ENCODE measurements around the gene SSR4.

The SSR4 gene

DNA sequence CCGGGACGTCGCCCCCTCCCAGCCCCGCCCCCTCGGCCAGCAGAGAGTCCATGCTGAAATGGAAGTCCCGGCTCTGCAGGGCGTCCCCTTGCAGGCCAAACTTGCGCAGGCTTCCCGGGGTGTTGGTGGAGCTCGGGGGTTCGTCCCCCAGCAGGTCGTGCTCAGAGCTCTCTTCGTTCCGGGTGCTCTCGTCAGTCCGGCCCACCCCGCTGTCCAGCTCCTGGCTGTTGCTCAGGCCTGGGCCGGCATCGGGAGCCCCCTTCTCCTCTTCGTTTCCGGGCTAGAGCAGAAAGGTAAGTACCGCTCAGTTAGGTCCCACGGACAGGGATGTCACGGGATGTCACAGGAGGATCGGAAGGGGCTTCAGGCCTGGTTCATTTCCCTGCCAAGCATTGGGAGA lies 10.2 kb downstream of the SSR4 start:
- no peak overlapping the region for H3K4me3 ChIP-seq (ENCODE audit: low read depth, low read length)
- no peak for DNase-seq (ENCODE audit: low read depth, low spot score)
- TF ChIP-seq, protein P1, sequence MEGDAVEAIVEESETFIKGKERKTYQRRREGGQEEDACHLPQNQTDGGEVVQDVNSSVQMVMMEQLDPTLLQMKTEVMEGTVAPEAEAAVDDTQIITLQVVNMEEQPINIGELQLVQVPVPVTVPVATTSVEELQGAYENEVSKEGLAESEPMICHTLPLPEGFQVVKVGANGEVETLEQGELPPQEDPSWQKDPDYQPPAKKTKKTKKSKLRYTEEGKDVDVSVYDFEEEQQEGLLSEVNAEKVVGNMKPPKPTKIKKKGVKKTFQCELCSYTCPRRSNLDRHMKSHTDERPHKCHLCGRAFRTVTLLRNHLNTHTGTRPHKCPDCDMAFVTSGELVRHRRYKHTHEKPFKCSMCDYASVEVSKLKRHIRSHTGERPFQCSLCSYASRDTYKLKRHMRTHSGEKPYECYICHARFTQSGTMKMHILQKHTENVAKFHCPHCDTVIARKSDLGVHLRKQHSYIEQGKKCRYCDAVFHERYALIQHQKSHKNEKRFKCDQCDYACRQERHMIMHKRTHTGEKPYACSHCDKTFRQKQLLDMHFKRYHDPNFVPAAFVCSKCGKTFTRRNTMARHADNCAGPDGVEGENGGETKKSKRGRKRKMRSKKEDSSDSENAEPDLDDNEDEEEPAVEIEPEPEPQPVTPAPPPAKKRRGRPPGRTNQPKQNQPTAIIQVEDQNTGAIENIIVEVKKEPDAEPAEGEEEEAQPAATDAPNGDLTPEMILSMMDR (IDR thresholded peaks at IDR 0.05; ENCODE audit: low read depth, low read length), result no peak
- in situ Hi-C loops (cut with HindIII; ENCODE audit: low sequenced_read_pairs), result no loop called here

DNA sequence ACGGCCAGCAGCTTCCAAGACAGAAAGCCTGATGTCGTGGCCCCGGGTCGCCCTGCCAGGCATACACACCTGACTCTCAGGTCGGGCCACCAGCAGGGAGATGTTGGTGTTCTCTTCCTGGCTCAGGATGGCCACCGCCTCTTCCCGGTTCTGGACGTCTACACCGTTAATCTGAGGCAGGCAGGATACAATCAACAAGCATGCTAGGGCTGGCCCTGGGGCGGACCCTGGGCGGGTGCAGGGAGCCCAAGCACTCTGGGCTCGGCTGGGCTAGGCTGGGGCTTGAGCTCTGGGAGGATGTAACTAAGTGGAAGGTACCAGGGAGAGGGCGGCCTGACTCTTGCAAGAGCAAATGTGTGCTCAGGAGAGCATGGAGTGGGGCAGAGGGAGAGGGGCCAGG lies 11.0 kb downstream of the SSR4 start:
- no peak overlapping the region for H3K4me3 ChIP-seq (ENCODE audit: low read depth, low read length)
- in situ Hi-C loops (cut with HindIII; ENCODE audit: low sequenced_read_pairs), result no loop called here
- TF ChIP-seq, protein P1 (IDR thresholded peaks at IDR 0.05; ENCODE audit: low read depth, low read length), result no peak
- DNase-seq (ENCODE audit: low read depth, low spot score), result no peak

DNA sequence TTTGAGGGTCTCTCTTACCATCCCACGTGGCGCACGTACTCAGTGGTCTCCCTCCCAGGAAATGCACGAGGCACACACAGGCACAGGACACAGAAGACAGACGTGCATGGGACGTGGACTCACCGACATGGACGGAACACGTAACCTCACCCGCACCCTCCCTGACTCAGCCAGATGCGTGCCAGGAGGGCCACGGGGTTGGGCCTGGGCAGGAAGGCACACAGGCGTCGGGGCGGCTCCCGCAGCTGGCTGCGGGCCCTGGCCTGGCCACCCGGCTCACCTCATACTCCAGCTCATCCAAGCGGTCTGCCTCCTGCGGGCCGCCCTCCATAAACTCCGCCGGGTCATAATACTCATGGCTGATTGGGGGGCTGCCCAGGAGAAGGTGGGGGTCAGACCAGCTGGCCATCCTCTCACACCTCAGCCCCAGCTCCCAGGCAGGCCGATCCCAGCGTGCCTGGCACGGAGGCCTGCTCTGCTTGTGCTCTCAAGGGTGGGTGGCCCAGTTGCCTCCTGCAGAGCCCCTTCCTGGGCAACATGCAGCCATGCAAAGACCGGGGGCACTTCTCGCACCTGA lies 12.6 kb downstream of the SSR4 start:
- in situ Hi-C loops (cut with HindIII; ENCODE audit: low sequenced_read_pairs), result no loop called here
- DNase-seq (ENCODE audit: low read depth, low spot score), result no peak
- H3K4me3 ChIP-seq (ENCODE audit: low read depth, low read length), result no peak overlapping the region
- TF ChIP-seq, protein P1 (IDR thresholded peaks at IDR 0.05; ENCODE audit: low read depth, low read length), result no peak

DNA sequence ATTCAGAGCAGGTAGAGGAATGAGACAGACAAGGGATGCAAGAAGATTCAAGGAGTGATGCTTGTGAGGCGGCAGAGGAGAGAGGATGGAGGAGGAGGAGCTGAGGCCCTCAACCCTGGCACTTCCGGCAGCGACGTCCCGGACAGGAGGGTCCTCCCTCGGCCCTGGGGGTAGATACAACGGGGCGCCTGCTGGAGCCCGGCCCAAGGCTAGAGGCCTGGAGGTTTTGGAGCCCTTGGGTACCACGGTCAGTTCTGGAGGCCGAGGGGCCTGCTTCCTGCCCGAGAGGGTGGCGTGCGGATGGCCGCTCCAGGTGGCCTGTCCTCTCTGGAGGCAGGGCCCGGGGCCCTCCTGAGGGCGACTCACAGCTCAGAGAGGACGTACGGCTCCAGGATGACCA lies 13.5 kb downstream of the SSR4 start:
- TF ChIP-seq, protein P1 (IDR thresholded peaks at IDR 0.05; ENCODE audit: low read depth, low read length), result no peak
- H3K4me3 ChIP-seq (ENCODE audit: low read depth, low read length), result no peak overlapping the region
- DNase-seq (ENCODE audit: low read depth, low spot score), result no peak
- in situ Hi-C loops (cut with HindIII; ENCODE audit: low sequenced_read_pairs), result no loop called here

DNA sequence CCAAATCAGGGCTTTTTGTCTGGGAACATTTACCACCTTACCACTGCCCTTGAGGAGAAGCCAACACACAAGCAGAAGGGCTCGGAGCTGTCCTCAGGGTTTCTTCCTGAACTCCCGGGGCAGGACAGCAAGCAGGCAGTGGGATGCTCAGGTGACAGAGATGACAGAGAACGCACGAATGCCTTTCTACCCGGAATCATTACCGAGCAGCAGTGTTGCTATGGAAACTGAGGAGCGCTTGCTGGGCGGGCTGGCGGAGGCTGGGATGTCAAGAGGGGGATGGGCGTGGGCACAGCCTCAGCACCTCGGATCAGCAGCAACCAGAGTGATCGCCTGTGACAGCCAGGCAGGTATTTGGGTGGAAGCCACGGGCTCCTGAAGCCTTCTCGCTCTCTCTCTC lies 17.8 kb downstream of the SSR4 start:
- no peak overlapping the region for H3K4me3 ChIP-seq (ENCODE audit: low read depth, low read length)
- TF ChIP-seq, protein P1 (IDR thresholded peaks at IDR 0.05; ENCODE audit: low read depth, low read length), result no peak
- no peak for DNase-seq (ENCODE audit: low read depth, low spot score)
- in situ Hi-C loops (cut with HindIII; ENCODE audit: low sequenced_read_pairs), result no loop called here

DNA sequence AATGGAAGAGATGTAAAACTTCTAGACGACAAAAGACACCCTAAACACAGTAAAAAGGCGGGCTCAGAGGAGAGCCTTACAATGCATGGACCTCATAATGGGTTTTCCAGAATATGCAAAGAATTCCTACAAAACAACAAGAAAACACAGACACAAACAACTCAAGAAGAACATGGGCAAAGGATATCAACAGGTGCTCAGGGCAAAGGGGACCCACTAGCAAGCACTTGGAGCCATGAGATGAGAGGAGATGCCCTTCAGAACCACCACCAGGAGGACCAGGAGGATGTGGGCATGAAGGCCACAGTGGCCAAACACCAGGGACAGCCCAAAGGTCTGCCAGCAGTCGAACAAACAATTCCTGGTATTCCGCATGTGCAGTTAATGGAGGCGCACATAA lies 18.7 kb downstream of the SSR4 start:
- no peak overlapping the region for H3K4me3 ChIP-seq (ENCODE audit: low read depth, low read length)
- TF ChIP-seq, protein P1 (IDR thresholded peaks at IDR 0.05; ENCODE audit: low read depth, low read length), result no peak
- in situ Hi-C loops (cut with HindIII; ENCODE audit: low sequenced_read_pairs), result no loop called here
- no peak for DNase-seq (ENCODE audit: low read depth, low spot score)
